Activated naive CD8-positive, alpha-beta T cell treated with anti-CD3 and anti-CD28 coated beads, Interleukin-2, amount 10 ng/mL, durations not matched to agents 7 days and 5 days (primary cell): ENCODE measurements around the gene LUZP2. TPM values are rescaled to one million over a fixed set of nuclear protein-coding genes. Genes with fewer than 3 reads are reported as not detected.
"Not testable (repeated sequence)": the region's sequence is repeated elsewhere in the genome, so short reads cannot be mapped to it uniquely, and the experiment has no call there.

Source experiments
- ATAC-seq: fragments of 150-1000 bp; cut with Tn5 transposase; one replicate; pipeline ENCODE4 v1.10.0; 2021; ENCODE audit warnings: low read depth, moderate library complexity
- POLR2A ChIA-PET: fragments of 350-600 bp; sonication (Branson Sonifier 250); formaldehyde crosslinking; loops from one replicate; lab custom pipeline; 2021; ENCODE audit warnings: antibody characterized with exemption; lab: Charles Lee
- DNase-seq: peaks from one replicate; pipeline ENCODE4 v3.0.0; 2021
- H3K27ac Mint-ChIP-seq: one replicate; pipeline ENCODE4 v1.8.0; 2022; ENCODE audit warnings: mild to moderate bottlenecking, mixed read lengths
- H3K27me3 Mint-ChIP-seq: one replicate; pipeline ENCODE4 v1.8.0; 2022; ENCODE audit warnings: mild to moderate bottlenecking, moderate library complexity, mixed read lengths
- H3K36me3 Mint-ChIP-seq: one replicate; pipeline ENCODE4 v1.8.0; 2021; ENCODE audit warnings: mild to moderate bottlenecking, mixed read lengths
- H3K4me1 Mint-ChIP-seq: one replicate; pipeline ENCODE4 v1.8.0; 2021; ENCODE audit warnings: mixed read lengths
- H3K4me3 Mint-ChIP-seq: one replicate; pipeline ENCODE4 v1.8.0; 2022; ENCODE audit warnings: mild to moderate bottlenecking, moderate library complexity, mixed read lengths
- H3K9me3 Mint-ChIP-seq: one replicate; pipeline ENCODE4 v1.8.0; 2021; ENCODE audit warnings: mixed read lengths
- total RNA-seq, 2 experiments: library from RNA; stranded (reverse); gene quantifications; one replicate each; pipeline ENCODE4 v1.2.3, GENCODE V29; 2021

LUZP2 gene
- total RNA-seq, 2 experiments from 2014 or later = not detected

- H3K4me1 Mint-ChIP-seq = no peaks in the 10 kb centered on the region
- peak overlapping the region; percentile 3 for H3K4me3 Mint-ChIP-seq
- DNase-seq (no peak), ATAC-seq (no peak)
- POLR2A ChIA-PET = no interaction called here
- H3K9me3 Mint-ChIP-seq = no peaks in the 10 kb centered on the region
- no peaks in the 10 kb centered on the region for H3K36me3 Mint-ChIP-seq
- H3K27me3 Mint-ChIP-seq = no peaks in the 10 kb centered on the region
- no peak overlapping the region for H3K27ac Mint-ChIP-seq
Observed at GRCh38 chr11:24900514-24900913, 403.7 kb downstream of the LUZP2 start.

GRCh38 chr11:24900960-24901549, 404.2 kb downstream of the LUZP2 start:
- no peak for DNase-seq
- no peaks in the 10 kb centered on the region for H3K9me3 Mint-ChIP-seq
- no peaks in the 10 kb centered on the region for H3K4me1 Mint-ChIP-seq
- ATAC-seq = no peak
- H3K27me3 Mint-ChIP-seq = no peaks in the 10 kb centered on the region
- H3K27ac Mint-ChIP-seq = no peak overlapping the region
- POLR2A ChIA-PET = no interaction called here
- H3K4me3 Mint-ChIP-seq = no peak overlapping the region
- H3K36me3 Mint-ChIP-seq = no peaks in the 10 kb centered on the region

GRCh38 chr11:24903555-24903954, 406.7 kb downstream of the LUZP2 start:
- POLR2A ChIA-PET = no interaction called here
- H3K4me1 Mint-ChIP-seq = no peaks in the 10 kb centered on the region
- H3K4me3 Mint-ChIP-seq = no peak overlapping the region
- H3K36me3 Mint-ChIP-seq = no peaks in the 10 kb centered on the region
- no peak overlapping the region for H3K27ac Mint-ChIP-seq
- ATAC-seq (no peak), DNase-seq (no peak)
- H3K9me3 Mint-ChIP-seq = no peaks in the 10 kb centered on the region
- H3K27me3 Mint-ChIP-seq = no peaks in the 10 kb centered on the region

GRCh38 chr11:24925091-24925490, 428.2 kb downstream of the LUZP2 start:
- POLR2A ChIA-PET = no interaction called here

GRCh38 chr11:24932110-24933000, 435.5 kb downstream of the LUZP2 start:
- no peaks in the 10 kb centered on the region for H3K27me3 Mint-ChIP-seq
- DNase-seq (no peak), ATAC-seq (no peak)
- H3K27ac Mint-ChIP-seq = no peak overlapping the region
- H3K36me3 Mint-ChIP-seq = no peaks in the 10 kb centered on the region
- no peak overlapping the region for H3K4me3 Mint-ChIP-seq
- POLR2A ChIA-PET = no interaction called here
- H3K9me3 Mint-ChIP-seq = no peaks in the 10 kb centered on the region
- no peaks in the 10 kb centered on the region for H3K4me1 Mint-ChIP-seq

More at GRCh38 chr11:24925091-24925490, 428.2 kb downstream of the LUZP2 start:
- Mint-ChIP-seq H3K27me3 (no peaks in the 10 kb centered on the region), H3K36me3 (no peaks in the 10 kb centered on the region), H3K9me3 (peaks cover 2% of the 10 kb centered on the region), H3K4me3 (no peak overlapping the region), H3K27ac (no peak overlapping the region), H3K4me1 (no peaks in the 10 kb centered on the region)
- ATAC-seq (no peak), DNase-seq (no peak)

- no peaks in the 10 kb centered on the region for H3K4me1 Mint-ChIP-seq
- no peaks in the 10 kb centered on the region for H3K36me3 Mint-ChIP-seq
- H3K9me3 Mint-ChIP-seq = no peaks in the 10 kb centered on the region
- H3K27me3 Mint-ChIP-seq = no peaks in the 10 kb centered on the region
- no peak overlapping the region for H3K27ac Mint-ChIP-seq
- POLR2A ChIA-PET = no interaction called here
- DNase-seq = no peak
- H3K4me3 Mint-ChIP-seq = no peak overlapping the region
- no peak for ATAC-seq
Observed at GRCh38 chr11:24934733-24935439, 438.0 kb downstream of the LUZP2 start.

GRCh38 chr11:24944891-24945290, 448.0 kb downstream of the LUZP2 start:
- Mint-ChIP-seq H3K27me3 (no peaks in the 10 kb centered on the region), H3K4me3 (no peak overlapping the region), H3K9me3 (no peaks in the 10 kb centered on the region), H3K36me3 (no peaks in the 10 kb centered on the region), H3K27ac (no peak overlapping the region), H3K4me1 (no peaks in the 10 kb centered on the region)
- ATAC-seq = no peak
- no peak for DNase-seq
- POLR2A ChIA-PET = no interaction called here

- Mint-ChIP-seq H3K4me3 (no peak overlapping the region), H3K4me1 (no peaks in the 10 kb centered on the region), H3K27ac (no peak overlapping the region), H3K27me3 (no peaks in the 10 kb centered on the region), H3K36me3 (no peaks in the 10 kb centered on the region), H3K9me3 (no peaks in the 10 kb centered on the region)
- no peak for DNase-seq
- POLR2A ChIA-PET = no interaction called here
- ATAC-seq = no peak
Observed at GRCh38 chr11:24949406-24949805, 452.6 kb downstream of the LUZP2 start.

- Mint-ChIP-seq H3K36me3 (no peaks in the 10 kb centered on the region), H3K4me1 (no peaks in the 10 kb centered on the region), H3K27ac (no peak overlapping the region), H3K4me3 (no peak overlapping the region), H3K27me3 (no peaks in the 10 kb centered on the region), H3K9me3 (peaks cover 2% of the 10 kb centered on the region)
- DNase-seq (no peak), ATAC-seq (no peak)
- POLR2A ChIA-PET = no interaction called here
Observed at GRCh38 chr11:24963852-24964251, 467.0 kb downstream of the LUZP2 start.

GRCh38 chr11:24965748-24966147, 468.9 kb downstream of the LUZP2 start:
- ATAC-seq (no peak), DNase-seq (no peak)
- H3K27ac Mint-ChIP-seq = no peak overlapping the region
- no peaks in the 10 kb centered on the region for H3K27me3 Mint-ChIP-seq
- H3K4me1 Mint-ChIP-seq = no peaks in the 10 kb centered on the region
- peaks cover 2% of the 10 kb centered on the region for H3K9me3 Mint-ChIP-seq
- POLR2A ChIA-PET = no interaction called here
- H3K36me3 Mint-ChIP-seq = no peaks in the 10 kb centered on the region
- no peak overlapping the region for H3K4me3 Mint-ChIP-seq

GRCh38 chr11:24993903-24994302, 497.1 kb downstream of the LUZP2 start:
- H3K4me1 Mint-ChIP-seq, H3K4me3 Mint-ChIP-seq, H3K36me3 Mint-ChIP-seq, DNase-seq, H3K9me3 Mint-ChIP-seq, H3K27ac Mint-ChIP-seq, H3K27me3 Mint-ChIP-seq, POLR2A ChIA-PET, ATAC-seq: not testable (repeated sequence)

GRCh38 chr11:24999929-25000328, 503.1 kb downstream of the LUZP2 start:
- ATAC-seq, POLR2A ChIA-PET, H3K9me3 Mint-ChIP-seq, DNase-seq, H3K36me3 Mint-ChIP-seq, H3K27me3 Mint-ChIP-seq, H3K4me1 Mint-ChIP-seq, H3K27ac Mint-ChIP-seq, H3K4me3 Mint-ChIP-seq: not testable (repeated sequence)

GRCh38 chr11:25037431-25037830, 540.6 kb downstream of the LUZP2 start:
- DNase-seq (no peak), ATAC-seq (no peak)
- H3K27me3 Mint-ChIP-seq = no peaks in the 10 kb centered on the region
- H3K9me3 Mint-ChIP-seq = no peaks in the 10 kb centered on the region
- no peaks in the 10 kb centered on the region for H3K4me1 Mint-ChIP-seq
- no peak overlapping the region for H3K27ac Mint-ChIP-seq
- H3K36me3 Mint-ChIP-seq = no peaks in the 10 kb centered on the region
- no peak overlapping the region for H3K4me3 Mint-ChIP-seq
- POLR2A ChIA-PET = no interaction called here
